ENCODE data around the gene IQCE. TPM values are rescaled to one million over a fixed set of nuclear protein-coding genes. Genes with fewer than 3 reads are reported as not detected.

The IQCE gene
- total RNA-seq: 10 to 100 TPM in 1 of 2 experiments, 1 to 10 TPM in 1; 8.5 to 10.7 TPM

- H3K4me3 Mint-ChIP-seq: peak within 1 kb of the TSS; percentile 77
- H3K9me3 Mint-ChIP-seq: no peaks in the 10 kb centered on the region
- H3K4me1 Mint-ChIP-seq (ENCODE audit: low read depth): peaks cover 24% of the 10 kb centered on the region
- peaks cover 3% of the 10 kb centered on the region for H3K36me3 Mint-ChIP-seq
- intact Hi-C loops (cut with micrococcal nuclease): loop anchor here (5.0 kb wide), 2 partner anchors 81 to 284 kb away; partner anchors contain the start of genes GNA12 and GRIFIN
- ChIA-PET CTCF (interaction anchor here (0.7 to 2.4 kb wide), 3 partner anchors 35 to 152 kb away, joined by 4 to 9 read pairs (median 4); no protein-coding TSS in a partner anchor), POLR2A (interaction anchor here (1.3 kb wide), 1 partner anchor 152 kb away, joined by 3 read pairs; no protein-coding TSS in a partner anchor)
- H3K27ac Mint-ChIP-seq: no peak within 1 kb of the TSS
- peak; percentile 94 for DNase-seq
- H3K27me3 Mint-ChIP-seq: no peaks in the 10 kb centered on the region
Measured at GRCh38 chr7:2558629-2559282, at the start of gene IQCE. TSS of gene IQCE (plus strand) at chr7:2558979. CDS start at chr7:2559182, 203 bp downstream.

- Mint-ChIP-seq H3K36me3 (no peaks in the 10 kb centered on the region), H3K4me1 (ENCODE audit: low read depth) (peaks cover 55% of the 10 kb centered on the region)
- CTCF ChIA-PET: no interaction called here
Measured at GRCh38 chr7:2509298-2509906, 49.4 kb upstream of the IQCE start.

GRCh38 chr7:2510130-2510776 is 48.5 kb upstream of the IQCE start:
- Mint-ChIP-seq H3K36me3 (no peaks in the 10 kb centered on the region), H3K4me1 (ENCODE audit: low read depth) (peaks cover 55% of the 10 kb centered on the region), H3K27ac (peak overlapping the region; percentile 90), H3K27me3 (no peaks in the 10 kb centered on the region), H3K9me3 (no peaks in the 10 kb centered on the region), H3K4me3 (peak overlapping the region; percentile 32)
- ChIA-PET POLR2A (interaction anchor here (1.4 to 2.8 kb wide), 5 partner anchors 9 to 248 kb away, joined by 4 to 18 read pairs (median 12); no protein-coding TSS in a partner anchor), CTCF (interaction anchor here (1.2 to 1.4 kb wide), 2 partner anchors 42 to 59 kb away, joined by 4 to 7 read pairs; no protein-coding TSS in a partner anchor)
- intact Hi-C loops (cut with micrococcal nuclease): no loop called here
- no peak for DNase-seq

More at GRCh38 chr7:2509298-2509906, 49.4 kb upstream of the IQCE start:
- peak overlapping the region; percentile 79 for H3K27ac Mint-ChIP-seq
- no peaks in the 10 kb centered on the region for H3K9me3 Mint-ChIP-seq
- POLR2A ChIA-PET: interaction anchor here (0.9 to 2.3 kb wide), 2 partner anchors 20 to 50 kb away, joined by 3 to 13 read pairs; no protein-coding TSS in a partner anchor
- intact Hi-C loops (cut with micrococcal nuclease): loop anchor here (2.0 to 5.0 kb wide), 2 partner anchors 13 to 123 kb away; partner anchors contain the start of gene TTYH3
- H3K4me3 Mint-ChIP-seq: peak overlapping the region; percentile 58
- DNase-seq: no peak
- H3K27me3 Mint-ChIP-seq: no peaks in the 10 kb centered on the region

- Mint-ChIP-seq H3K27me3 (no peaks in the 10 kb centered on the region), H3K36me3 (no peaks in the 10 kb centered on the region), H3K9me3 (no peaks in the 10 kb centered on the region), H3K4me3 (peak overlapping the region; percentile 61), H3K4me1 (ENCODE audit: low read depth) (peaks cover 55% of the 10 kb centered on the region), H3K27ac (peak overlapping the region; percentile 90)
- CTCF ChIA-PET: interaction anchor here (0.6 to 1.4 kb wide), 3 partner anchors 42 to 127 kb away, joined by 3 to 7 read pairs (median 4); no protein-coding TSS in a partner anchor
- POLR2A ChIA-PET: interaction anchor here (0.7 to 2.8 kb wide), 5 partner anchors 8 to 247 kb away, joined by 4 to 18 read pairs (median 4); no protein-coding TSS in a partner anchor
- intact Hi-C loops (cut with micrococcal nuclease): loop anchor here (1.0 kb wide), 1 partner anchor 8 kb away; the partner anchor contains the start of gene LFNG
- peak; percentile 80 for DNase-seq
Measured at GRCh38 chr7:2510909-2511768, 47.6 kb upstream of the IQCE start.

GRCh38 chr7:2511769-2512168 is 47.0 kb upstream of the IQCE start:
- DNase-seq: no peak
- no peaks in the 10 kb centered on the region for H3K36me3 Mint-ChIP-seq
- no peaks in the 10 kb centered on the region for H3K27me3 Mint-ChIP-seq
- POLR2A ChIA-PET: interaction anchor here (0.7 to 2.8 kb wide), 4 partner anchors 10 to 246 kb away, joined by 4 to 18 read pairs (median 8); no protein-coding TSS in a partner anchor
- CTCF ChIA-PET: interaction anchor here (0.6 to 1.4 kb wide), 3 partner anchors 43 to 128 kb away, joined by 3 to 7 read pairs (median 4); no protein-coding TSS in a partner anchor
- peak overlapping the region; percentile 61 for H3K4me3 Mint-ChIP-seq
- peaks cover 55% of the 10 kb centered on the region for H3K4me1 Mint-ChIP-seq (ENCODE audit: low read depth)
- intact Hi-C loops (cut with micrococcal nuclease): loop anchor here (1.0 kb wide), 1 partner anchor 8 kb away; the partner anchor contains the start of gene LFNG
- H3K27ac Mint-ChIP-seq: peak overlapping the region; percentile 90
- no peaks in the 10 kb centered on the region for H3K9me3 Mint-ChIP-seq

- ChIA-PET POLR2A (interaction anchor here (2.0 to 2.8 kb wide), 2 partner anchors 10 to 18 kb away, joined by 12 to 18 read pairs; no protein-coding TSS in a partner anchor), CTCF (interaction anchor here (0.5 kb wide), 1 partner anchor 212 kb away, joined by 3 read pairs; no protein-coding TSS in a partner anchor)
- peak; percentile 52 for DNase-seq
- peak overlapping the region; percentile 90 for H3K27ac Mint-ChIP-seq
- no peaks in the 10 kb centered on the region for H3K27me3 Mint-ChIP-seq
- intact Hi-C loops (cut with micrococcal nuclease): no loop called here
- H3K4me1 Mint-ChIP-seq (ENCODE audit: low read depth): peaks cover 55% of the 10 kb centered on the region
- H3K9me3 Mint-ChIP-seq: no peaks in the 10 kb centered on the region
- H3K4me3 Mint-ChIP-seq: peak overlapping the region; percentile 57
- no peaks in the 10 kb centered on the region for H3K36me3 Mint-ChIP-seq
Measured at GRCh38 chr7:2512179-2512661, 46.6 kb upstream of the IQCE start.

GRCh38 chr7:2512713-2513112 is 46.1 kb upstream of the IQCE start:
- Mint-ChIP-seq H3K4me1 (ENCODE audit: low read depth) (peaks cover 55% of the 10 kb centered on the region), H3K27ac (peak overlapping the region; percentile 90), H3K27me3 (no peaks in the 10 kb centered on the region), H3K9me3 (no peaks in the 10 kb centered on the region), H3K4me3 (no peak overlapping the region), H3K36me3 (no peaks in the 10 kb centered on the region)
- CTCF ChIA-PET: interaction anchor here (0.5 kb wide), 1 partner anchor 212 kb away, joined by 3 read pairs; no protein-coding TSS in a partner anchor
- intact Hi-C loops (cut with micrococcal nuclease): no loop called here
- no peak for DNase-seq
- POLR2A ChIA-PET: no interaction called here

- no peaks in the 10 kb centered on the region for H3K9me3 Mint-ChIP-seq
- ChIA-PET POLR2A (no interaction called here), CTCF (no interaction called here)
- no peak overlapping the region for H3K4me3 Mint-ChIP-seq
- no peak overlapping the region for H3K27ac Mint-ChIP-seq
- peaks cover 52% of the 10 kb centered on the region for H3K4me1 Mint-ChIP-seq (ENCODE audit: low read depth)
- DNase-seq: no peak
- intact Hi-C loops (cut with micrococcal nuclease): no loop called here
- no peaks in the 10 kb centered on the region for H3K36me3 Mint-ChIP-seq
- no peaks in the 10 kb centered on the region for H3K27me3 Mint-ChIP-seq
Measured at GRCh38 chr7:2513702-2514101, 45.1 kb upstream of the IQCE start.

GRCh38 chr7:2514473-2515423 is 44.0 kb upstream of the IQCE start:
- Mint-ChIP-seq H3K4me1 (ENCODE audit: low read depth) (peaks cover 42% of the 10 kb centered on the region), H3K27me3 (no peaks in the 10 kb centered on the region), H3K4me3 (no peak overlapping the region), H3K36me3 (no peaks in the 10 kb centered on the region), H3K27ac (no peak overlapping the region), H3K9me3 (no peaks in the 10 kb centered on the region)
- CTCF ChIA-PET: interaction anchor here (1.3 kb wide), 1 partner anchor 46 kb away, joined by 3 read pairs; no protein-coding TSS in a partner anchor
- POLR2A ChIA-PET: no interaction called here
- no peak for DNase-seq
- intact Hi-C loops (cut with micrococcal nuclease): no loop called here
